Posterior cingulate gyrus (tissue), 11 donors: ENCODE data around the gene ZNF214.
"Not testable (repeated sequence)": the region's sequence is repeated elsewhere in the genome, so short reads cannot be mapped to it uniquely, and the experiment has no call there.

Experiments used
- DNase-seq, 10 donors: peaks; one replicate each; pipeline versions ENCODE4 v3.0.0 to v3.0.0-alpha.2; 2020 to 2021; ENCODE audit warnings: mixed read lengths in 3 of 10
- intact Hi-C: fragments of 100-400 bp; cut with DNase I; formaldehyde crosslinking; loops from one replicate; pipeline ENCODE4 v1.15.1; 2023

The ZNF214 gene

DNA sequence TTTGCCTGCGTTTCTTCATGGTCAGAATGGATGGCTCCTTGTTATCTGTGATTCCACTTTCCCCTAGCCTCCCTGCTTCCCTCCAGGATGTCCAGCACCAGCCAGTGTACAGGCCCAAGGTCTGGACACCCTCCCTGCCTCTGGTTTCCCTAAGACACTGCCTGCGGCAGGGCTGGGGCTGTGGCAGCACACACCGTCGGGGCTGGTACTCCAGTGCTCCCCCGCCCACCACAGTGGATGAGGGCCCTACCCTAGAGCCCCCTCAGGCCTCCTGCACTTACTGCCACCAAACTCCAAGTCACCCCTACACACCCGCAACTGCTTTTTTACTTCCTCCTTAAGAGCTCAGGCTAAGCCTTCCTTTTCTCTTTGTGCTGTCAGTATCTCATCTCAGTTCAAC is 28.9 kb downstream of the ZNF214 start:
- intact Hi-C loops: no loop called here
- peak in 1 of 10 donors; percentile 61 for DNase-seq

- intact Hi-C loops: no loop called here
- DNase-seq: no peak
Measured at GRCh38 chr11:6988506-6988905, 31.6 kb downstream of the ZNF214 start.

DNA sequence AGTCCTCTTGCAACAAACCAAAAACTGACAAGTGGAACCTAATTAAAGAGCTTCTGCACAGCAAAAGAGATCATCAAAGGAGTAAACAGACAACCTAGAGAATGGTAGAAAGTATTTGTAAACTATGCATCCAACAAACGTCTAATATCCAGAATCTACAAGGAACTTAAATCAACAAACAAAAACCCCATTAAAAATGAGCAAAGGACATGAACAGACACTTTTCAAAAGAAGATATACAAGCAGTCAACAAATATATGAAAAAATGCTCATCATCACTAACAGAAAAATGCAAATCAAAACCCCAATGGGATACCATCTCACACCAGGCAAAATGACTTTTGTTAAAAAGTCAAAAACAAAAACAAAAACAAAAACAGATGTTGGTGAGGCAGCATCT is 33.7 kb downstream of the ZNF214 start:
- intact Hi-C loops: loop anchor here (2.0 kb wide), 1 partner anchor 34 kb away; the partner anchor contains the start of genes NLRP14 and ZNF214
- no peak for DNase-seq

- intact Hi-C loops: no loop called here
- no peak for DNase-seq
Measured at GRCh38 chr11:6979365-6979764, 40.8 kb downstream of the ZNF214 start.

DNA sequence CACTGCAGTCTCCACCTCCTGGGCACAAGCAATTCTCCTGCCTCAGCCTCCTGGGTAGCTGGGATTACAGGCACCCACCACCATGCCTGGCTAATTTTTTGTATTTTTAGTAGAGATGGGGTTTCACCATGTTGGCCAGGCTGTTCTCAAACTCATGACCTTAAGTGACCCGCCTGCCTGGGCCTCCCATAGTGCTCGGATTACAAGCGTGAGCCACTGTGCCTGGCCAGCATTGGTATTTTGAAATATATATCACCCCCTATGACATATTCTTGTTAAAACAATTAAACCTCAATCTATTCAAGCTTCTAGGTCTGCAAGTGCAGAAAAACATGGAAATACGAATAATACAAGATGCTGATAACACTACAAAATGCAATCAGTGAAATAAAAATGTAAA is 50.3 kb downstream of the ZNF214 start:
- intact Hi-C loops, DNase-seq: not testable (repeated sequence)

DNA sequence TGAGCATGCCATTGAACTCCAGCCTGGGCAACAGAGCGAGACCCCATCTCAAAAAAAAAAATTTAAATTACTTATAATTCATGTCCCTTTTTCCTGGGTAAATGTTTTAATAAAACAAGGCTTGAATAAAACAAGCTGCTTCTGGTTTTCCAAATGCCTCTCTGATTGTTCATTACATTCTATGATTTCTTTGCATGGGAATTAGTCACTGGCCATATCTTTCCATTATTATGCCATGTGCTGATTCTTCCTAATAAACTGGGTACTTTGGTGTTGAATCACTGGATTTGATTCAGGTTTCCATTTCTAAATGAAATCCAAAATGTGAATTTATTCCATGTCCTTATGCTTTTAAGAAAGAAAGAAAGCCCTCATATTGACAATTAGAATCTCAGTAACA is 51.3 kb downstream of the ZNF214 start:
- intact Hi-C loops: no loop called here
- DNase-seq: no peak

DNA sequence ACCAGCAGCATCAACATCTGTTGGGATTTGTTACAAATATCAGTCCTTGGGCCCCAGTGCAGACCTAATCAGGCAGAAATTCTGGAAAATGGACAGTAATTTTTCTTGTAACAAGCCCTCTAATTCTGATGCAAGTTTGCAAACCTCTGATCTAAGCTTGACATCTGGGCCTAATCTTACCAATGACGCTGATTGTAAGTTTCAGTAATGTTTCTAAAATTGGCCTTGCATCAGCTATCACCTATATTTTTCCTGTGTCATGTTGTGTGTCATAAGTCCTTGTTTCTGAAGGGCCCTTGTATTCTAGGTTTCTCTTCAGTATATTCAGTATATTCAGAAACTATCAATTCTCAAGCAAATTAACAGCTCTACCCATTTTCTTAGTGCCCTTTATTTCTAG is 57.5 kb downstream of the ZNF214 start:
- intact Hi-C loops: no loop called here
- no peak for DNase-seq

DNA sequence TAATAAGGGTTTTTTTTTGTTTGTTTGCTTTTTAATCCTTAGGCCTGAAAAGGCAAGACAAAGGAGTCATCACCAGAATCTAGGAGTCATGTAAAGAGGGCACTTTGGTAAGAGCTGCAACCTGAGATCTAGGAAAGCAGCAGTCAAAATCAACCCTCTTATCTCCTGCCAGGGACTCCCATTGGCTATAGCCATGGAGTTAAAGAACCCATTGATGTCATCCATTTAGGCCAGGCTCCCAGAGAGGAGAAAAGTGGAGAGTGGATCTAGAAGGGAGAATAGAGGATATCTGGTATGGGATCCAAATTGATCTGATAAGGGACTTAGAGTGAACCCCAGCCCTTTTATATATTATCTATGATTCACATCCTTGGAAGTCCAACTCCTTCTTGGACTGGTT is 58.0 kb downstream of the ZNF214 start:
- intact Hi-C loops: no loop called here
- no peak for DNase-seq

GRCh38 chr11:6954248-6954647 is 65.9 kb downstream of the ZNF214 start:
- peak in 2 of 10 donors; percentile 42 to 59 for DNase-seq
- intact Hi-C loops: not testable (repeated sequence)
